ENCODE results near the gene SPTBN1. TPM values are rescaled to one million over a fixed set of nuclear protein-coding genes. Genes with fewer than 3 reads are reported as not detected.
A peak's percentile ranks its signal among the peaks of the same experiment; 100 is the strongest.

SPTBN1 gene
- total and polyA plus RNA-seq, 2 experiments from 2014 or later, result 125 to 435 TPM

DNA sequence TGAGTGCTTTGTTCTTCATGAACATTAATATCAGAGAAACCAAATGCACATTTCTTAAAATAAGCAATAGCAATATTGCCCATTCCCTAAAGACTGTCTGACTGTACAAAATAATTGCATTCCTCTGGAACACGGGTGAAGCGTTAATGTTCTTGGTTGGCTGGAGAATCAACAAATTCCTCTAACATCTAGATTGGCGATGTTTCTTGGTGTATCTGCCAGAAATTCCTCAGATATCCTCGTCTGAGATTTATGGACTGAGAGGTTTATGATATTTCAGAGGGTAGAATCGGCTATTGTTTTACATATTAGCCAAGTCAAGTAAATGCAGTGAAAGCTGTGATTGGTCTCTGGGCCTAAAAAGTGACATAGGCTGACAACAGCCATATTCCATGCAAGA lies 27.1 kb upstream of the SPTBN1 start:
- H3K9me3 ChIP-seq (ENCODE audit: low read depth), result no peaks in the 10 kb centered on the region
- peak in 1 of 2 donors; percentile 82 for DNase-seq (ENCODE audit: low read depth in 1 of 2, low spot score in 1 of 2)
- no peak overlapping the region for H3K4me3 ChIP-seq
- TF ChIP-seq, protein P1, sequence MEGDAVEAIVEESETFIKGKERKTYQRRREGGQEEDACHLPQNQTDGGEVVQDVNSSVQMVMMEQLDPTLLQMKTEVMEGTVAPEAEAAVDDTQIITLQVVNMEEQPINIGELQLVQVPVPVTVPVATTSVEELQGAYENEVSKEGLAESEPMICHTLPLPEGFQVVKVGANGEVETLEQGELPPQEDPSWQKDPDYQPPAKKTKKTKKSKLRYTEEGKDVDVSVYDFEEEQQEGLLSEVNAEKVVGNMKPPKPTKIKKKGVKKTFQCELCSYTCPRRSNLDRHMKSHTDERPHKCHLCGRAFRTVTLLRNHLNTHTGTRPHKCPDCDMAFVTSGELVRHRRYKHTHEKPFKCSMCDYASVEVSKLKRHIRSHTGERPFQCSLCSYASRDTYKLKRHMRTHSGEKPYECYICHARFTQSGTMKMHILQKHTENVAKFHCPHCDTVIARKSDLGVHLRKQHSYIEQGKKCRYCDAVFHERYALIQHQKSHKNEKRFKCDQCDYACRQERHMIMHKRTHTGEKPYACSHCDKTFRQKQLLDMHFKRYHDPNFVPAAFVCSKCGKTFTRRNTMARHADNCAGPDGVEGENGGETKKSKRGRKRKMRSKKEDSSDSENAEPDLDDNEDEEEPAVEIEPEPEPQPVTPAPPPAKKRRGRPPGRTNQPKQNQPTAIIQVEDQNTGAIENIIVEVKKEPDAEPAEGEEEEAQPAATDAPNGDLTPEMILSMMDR (IDR thresholded peaks at IDR 0.05; ENCODE audit: low read depth, low read length), result no peak
- H3K27ac ChIP-seq, result no peak overlapping the region
- H3K27me3 ChIP-seq, result no peaks in the 10 kb centered on the region
- no peaks in the 10 kb centered on the region for H3K4me1 ChIP-seq (ENCODE audit: low read depth)
- no peaks in the 10 kb centered on the region for H3K36me3 ChIP-seq

DNA sequence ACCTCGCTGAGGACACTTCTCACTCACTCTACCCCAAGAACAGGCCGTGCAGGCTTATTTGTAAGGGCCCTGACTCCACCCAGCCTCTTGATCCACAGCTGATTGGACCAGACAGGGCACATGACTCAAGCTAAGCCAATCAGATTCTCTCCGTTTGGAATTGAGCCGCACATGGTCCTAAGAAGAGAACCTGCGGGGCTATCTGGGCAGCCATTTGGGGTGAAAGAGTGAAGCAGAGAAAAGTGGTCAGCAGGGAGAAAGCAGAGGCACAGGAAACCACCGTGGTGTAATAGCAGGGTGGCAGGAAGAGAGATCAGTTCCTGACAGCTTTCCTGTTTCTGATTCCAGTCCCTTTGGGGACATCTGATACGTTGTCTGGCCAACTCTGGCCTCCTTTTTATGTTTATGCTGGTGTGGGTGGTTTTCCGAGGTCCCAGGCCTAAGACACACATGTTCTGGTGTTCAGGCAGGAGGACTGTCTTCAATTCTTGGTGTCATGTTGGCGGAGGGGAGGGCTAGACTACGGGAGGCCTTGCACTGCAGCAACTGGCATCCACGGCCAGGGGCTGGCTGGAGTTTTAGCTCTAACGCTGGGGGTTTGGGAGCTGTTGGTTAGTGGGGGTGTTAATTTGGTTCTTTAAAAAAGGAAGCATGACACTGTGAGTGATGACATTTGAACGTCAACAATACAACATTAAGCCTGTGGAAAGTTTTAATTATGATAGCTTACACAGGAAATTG lies 26.1 kb upstream of the SPTBN1 start:
- TF ChIP-seq, protein P1 (IDR thresholded peaks at IDR 0.05; ENCODE audit: low read depth, low read length), result no peak
- DNase-seq (ENCODE audit: low read depth in 1 of 2, low spot score in 1 of 2), result no peak
- H3K4me1 ChIP-seq (ENCODE audit: low read depth), result no peaks in the 10 kb centered on the region
- H3K36me3 ChIP-seq, result no peaks in the 10 kb centered on the region
- no peak overlapping the region for H3K27ac ChIP-seq
- no peaks in the 10 kb centered on the region for H3K9me3 ChIP-seq (ENCODE audit: low read depth)
- no peak overlapping the region for H3K4me3 ChIP-seq
- no peaks in the 10 kb centered on the region for H3K27me3 ChIP-seq

DNA sequence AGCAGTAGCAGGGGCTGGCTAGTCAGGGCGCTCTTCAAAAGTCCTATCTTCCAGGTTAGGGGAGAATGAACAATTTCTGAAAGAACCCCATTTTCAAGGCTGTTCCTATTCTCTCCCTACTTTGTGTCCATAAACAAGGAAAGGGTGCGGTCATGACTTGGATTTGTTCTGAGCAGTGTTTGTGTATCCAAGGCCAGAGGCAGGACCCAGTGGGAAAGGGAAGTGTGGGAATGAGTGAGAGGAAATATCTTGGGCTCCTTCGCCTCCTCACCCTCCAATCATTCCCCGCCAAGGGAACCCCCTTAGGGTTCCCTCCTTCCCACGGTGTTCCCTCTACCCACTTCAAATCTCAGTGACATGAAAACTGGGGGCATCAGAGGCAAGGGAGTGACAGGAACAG lies 25.5 kb upstream of the SPTBN1 start:
- H3K36me3 ChIP-seq, result no peaks in the 10 kb centered on the region
- H3K4me3 ChIP-seq, result no peak overlapping the region
- no peaks in the 10 kb centered on the region for H3K27me3 ChIP-seq
- peaks cover 5% of the 10 kb centered on the region for H3K4me1 ChIP-seq (ENCODE audit: low read depth)
- no peak overlapping the region for H3K27ac ChIP-seq
- DNase-seq (ENCODE audit: low read depth in 1 of 2, low spot score in 1 of 2), result no peak
- no peaks in the 10 kb centered on the region for H3K9me3 ChIP-seq (ENCODE audit: low read depth)
- TF ChIP-seq, protein P1 (IDR thresholded peaks at IDR 0.05; ENCODE audit: low read depth, low read length), result no peak

DNA sequence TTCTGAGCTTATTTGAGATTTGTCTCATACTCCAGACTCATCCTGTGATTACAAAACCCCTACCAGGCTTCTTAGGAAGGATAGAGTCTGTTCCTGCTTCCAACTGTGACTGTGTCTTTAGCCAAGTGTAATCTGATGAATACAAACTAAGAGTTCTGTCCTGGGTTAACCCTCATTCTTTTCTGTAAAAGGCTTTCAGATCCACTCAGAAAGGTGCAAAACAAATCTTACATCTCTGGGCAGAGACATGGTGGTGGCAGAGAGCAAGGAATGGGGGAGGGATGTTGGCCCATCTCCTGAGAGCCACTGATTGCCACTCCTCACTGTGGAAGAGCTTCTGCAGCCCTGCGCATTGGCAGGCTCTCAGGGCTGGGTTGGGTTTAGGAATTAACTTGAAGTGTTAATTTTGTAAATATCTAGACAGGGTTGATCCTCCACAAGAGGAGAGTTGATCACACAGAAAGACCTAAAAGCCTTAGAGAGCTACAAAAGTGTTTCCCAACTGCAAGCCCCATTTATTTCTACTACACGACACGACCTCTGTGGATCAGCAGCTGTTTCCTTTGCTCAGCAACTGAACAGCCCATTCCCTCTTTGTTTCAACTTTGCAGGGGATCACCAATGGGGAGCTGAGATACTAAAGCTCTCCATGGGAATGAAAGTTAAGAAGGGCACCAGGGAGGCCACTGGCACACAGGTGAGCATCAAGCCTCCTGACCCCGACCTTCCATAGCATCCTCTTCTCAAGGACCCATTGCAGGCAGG lies 23.7 kb upstream of the SPTBN1 start:
- H3K9me3 ChIP-seq (ENCODE audit: low read depth), result no peaks in the 10 kb centered on the region
- H3K27me3 ChIP-seq, result no peaks in the 10 kb centered on the region
- H3K4me1 ChIP-seq (ENCODE audit: low read depth), result peaks cover 8% of the 10 kb centered on the region
- TF ChIP-seq, protein P1 (IDR thresholded peaks at IDR 0.05; ENCODE audit: low read depth, low read length), result no peak
- DNase-seq (ENCODE audit: low read depth in 1 of 2, low spot score in 1 of 2), result no peak
- H3K27ac ChIP-seq, result no peak overlapping the region
- no peak overlapping the region for H3K4me3 ChIP-seq
- H3K36me3 ChIP-seq, result no peaks in the 10 kb centered on the region

DNA sequence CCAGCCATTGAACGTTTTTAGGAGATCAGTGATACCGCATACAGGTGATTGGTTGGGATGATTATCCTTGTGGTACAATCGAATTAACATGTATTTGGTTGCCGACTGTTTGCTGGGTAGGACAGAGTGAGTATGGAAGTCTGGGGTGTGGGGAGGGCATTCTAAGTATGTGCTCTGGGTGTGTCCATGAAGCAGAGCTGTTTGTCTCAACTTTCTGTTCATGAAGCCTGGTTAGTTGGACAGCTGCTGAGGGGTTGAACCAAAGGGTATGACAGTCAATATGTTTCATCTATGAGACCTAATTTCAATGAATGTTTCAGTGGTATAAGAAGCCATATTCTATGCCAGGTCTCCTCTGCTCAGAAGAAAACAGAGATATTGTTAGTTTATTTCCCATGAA lies 21.9 kb upstream of the SPTBN1 start:
- Histone ChIP-seq H3K4me3 (no peak overlapping the region), H3K36me3 (no peaks in the 10 kb centered on the region), H3K4me1 (ENCODE audit: low read depth) (peaks cover 8% of the 10 kb centered on the region), H3K9me3 (ENCODE audit: low read depth) (no peaks in the 10 kb centered on the region), H3K27ac (no peak overlapping the region), H3K27me3 (no peaks in the 10 kb centered on the region)
- TF ChIP-seq, protein P1 (IDR thresholded peaks at IDR 0.05; ENCODE audit: low read depth, low read length), result no peak
- no peak for DNase-seq (ENCODE audit: low read depth in 1 of 2, low spot score in 1 of 2)
